Endodermal cell (in vitro differentiated cells): ENCODE results near the gene PIGW. TPM values are rescaled to one million over a fixed set of nuclear protein-coding genes. Genes with fewer than 3 reads are reported as not detected.

ENCODE experiments used
- DNase-seq: peaks from one replicate; pipeline ENCODE4 v3.0.0-alpha.2; 2017
- H3K27ac ChIP-seq: 2 replicates; pipeline ENCODE4 v1.5.1; 2013; ENCODE audit warnings: mild to moderate bottlenecking, low read depth, low read length, moderate library complexity
- H3K27me3 ChIP-seq: 2 replicates; pipeline ENCODE4 v1.6.1; 2013; ENCODE audit warnings: mild to moderate bottlenecking, low read length, moderate library complexity; ENCODE audit not compliant: insufficient read depth, control insufficient read depth, poor library complexity, severe bottlenecking
- H3K36me3 ChIP-seq: 2 replicates; pipeline ENCODE4 v1.7.0; 2013; ENCODE audit warnings: mild to moderate bottlenecking, low read length, moderate library complexity; ENCODE audit not compliant: control insufficient read depth, insufficient read depth
- H3K4me1 ChIP-seq: one replicate; pipeline ENCODE4 v1.7.0; 2013; ENCODE audit warnings: low read length; ENCODE audit not compliant: control insufficient read depth, insufficient read depth
- H3K4me3 ChIP-seq: 2 replicates; pipeline ENCODE4 v1.5.1; 2013; ENCODE audit warnings: mild to moderate bottlenecking, low read length, moderate library complexity
- H3K9ac ChIP-seq: 2 replicates; pipeline ENCODE4 v1.6.1; 2013; ENCODE audit warnings: mild to moderate bottlenecking, low read length, moderate library complexity; ENCODE audit not compliant: poor library complexity, severe bottlenecking; ENCODE audit errors: extremely low read depth
- H3K9me3 ChIP-seq: 2 replicates; pipeline ENCODE4 v1.6.1; 2013; ENCODE audit warnings: mild to moderate bottlenecking, low read length, moderate library complexity; ENCODE audit not compliant: control insufficient read depth
- H3K27ac Mint-ChIP-seq: 2 replicates; pipeline ENCODE4 v1.8.0; 2020; ENCODE audit warnings: mixed read lengths
- H3K27me3 Mint-ChIP-seq: 2 replicates; pipeline ENCODE4 v1.8.0; 2021; ENCODE audit warnings: mild to moderate bottlenecking, mixed read lengths; ENCODE audit not compliant: insufficient read depth
- H3K36me3 Mint-ChIP-seq: 2 replicates; pipeline ENCODE4 v1.8.0; 2020; ENCODE audit warnings: low read depth, mixed read lengths
- H3K4me1 Mint-ChIP-seq: 2 replicates; pipeline ENCODE4 v1.8.0; 2020; ENCODE audit warnings: mixed read lengths
- H3K4me3 Mint-ChIP-seq: 2 replicates; pipeline ENCODE4 v1.8.0; 2020; ENCODE audit warnings: mild to moderate bottlenecking, moderate library complexity, mixed read lengths
- H3K9me3 Mint-ChIP-seq: 2 replicates; pipeline ENCODE4 v1.8.0; 2020; ENCODE audit warnings: mild to moderate bottlenecking, mixed read lengths
- WGBS, 2 experiments: methylation state at CpG; one replicate each; pipeline versions ENCODE4 v1.1.5 to v1.1.7; 2013; ENCODE audit warnings: missing lambda C conversion rate in 2 of 2, mixed read lengths in 1 of 2; ENCODE audit not compliant: insufficient coverage in 1 of 2, insufficient read length in 1 of 2; 5-methylcytosine and 5-hydroxymethylcytosine counted together
- total RNA-seq, 2 donors: library from RNA; stranded (reverse); fragmentation: NEBNext Ultra II Directional in 1 of 2; extraction: Animal tissue kit (Norgen Biotek cat#: 25700) in 1 of 2; gene quantifications; 2 replicates in 1 of 2; 3 replicates in 1 of 2; pipeline ENCODE4 v1.2.1, GENCODE V29; 2021
- TF ChIP-seq, protein P1 (sequence below): fragments of 200-600 bp; sonication (generic); conservative IDR thresholded peaks from 2 replicates; pipeline ENCODE4 v1.5.0; 2021; ENCODE audit warnings: antibody characterized with exemption, mild to moderate bottlenecking

Gene PIGW
- total RNA-seq, 2 donors from 2014 or later: 10.8 to 16.6 TPM

DNA sequence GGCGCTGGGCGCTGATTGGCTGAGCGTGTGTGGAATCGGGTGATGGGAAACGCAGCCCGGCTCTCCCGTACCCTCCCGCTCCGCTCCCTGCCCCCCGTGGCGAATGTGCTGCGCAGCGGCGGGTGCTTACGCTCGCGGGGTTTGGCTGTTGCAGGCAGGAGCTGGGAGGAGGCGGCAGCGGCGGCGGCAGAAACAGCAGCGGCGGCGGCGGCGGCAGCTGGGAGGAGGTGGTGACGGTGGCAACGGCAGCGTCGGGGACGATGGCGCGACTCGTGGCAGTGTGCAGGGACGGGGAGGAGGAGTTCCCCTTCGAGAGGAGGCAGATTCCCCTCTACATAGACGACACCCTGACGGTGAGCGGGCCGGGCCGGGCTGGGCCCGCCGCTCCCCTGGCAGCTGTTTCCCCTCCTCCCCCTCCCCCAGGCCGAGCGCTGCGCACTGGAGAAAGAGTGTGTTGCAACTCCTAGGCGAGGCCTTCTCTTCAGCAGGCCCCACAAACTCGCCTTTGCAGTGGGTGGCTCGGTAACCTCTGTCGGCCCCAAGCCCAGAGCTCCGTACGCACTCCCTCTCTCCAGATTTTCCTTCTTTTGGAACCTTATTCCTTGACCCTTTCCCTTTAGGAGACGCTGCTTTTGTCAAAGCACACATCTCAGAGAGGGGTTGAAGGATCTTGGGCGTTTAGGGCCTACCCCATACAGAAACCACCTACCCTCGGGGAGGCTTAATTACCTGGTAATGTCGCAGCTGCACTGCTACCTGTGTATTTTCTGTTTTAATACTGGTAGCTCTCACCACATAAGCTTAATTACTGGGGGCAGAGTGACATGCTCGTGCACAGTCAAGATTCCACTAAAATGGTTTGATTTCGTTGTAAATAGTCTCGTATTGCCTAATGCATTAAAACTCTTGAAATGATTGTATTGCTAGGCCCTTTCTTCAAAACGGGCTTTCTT is 11.0 kb downstream of the PIGW start:
- Mint-ChIP-seq H3K4me3 (peak overlapping the region; percentile 93), H3K36me3 (peaks cover 12% of the 10 kb centered on the region), H3K27ac (peak overlapping the region; percentile 95), H3K9me3 (no peaks in the 10 kb centered on the region), H3K4me1 (peaks cover 22% of the 10 kb centered on the region), H3K27me3 (no peaks in the 10 kb centered on the region)
- H3K4me1 ChIP-seq: no peaks in the 10 kb centered on the region
- peak overlapping the region; percentile 99 for H3K4me3 ChIP-seq
- TF ChIP-seq, protein P1, sequence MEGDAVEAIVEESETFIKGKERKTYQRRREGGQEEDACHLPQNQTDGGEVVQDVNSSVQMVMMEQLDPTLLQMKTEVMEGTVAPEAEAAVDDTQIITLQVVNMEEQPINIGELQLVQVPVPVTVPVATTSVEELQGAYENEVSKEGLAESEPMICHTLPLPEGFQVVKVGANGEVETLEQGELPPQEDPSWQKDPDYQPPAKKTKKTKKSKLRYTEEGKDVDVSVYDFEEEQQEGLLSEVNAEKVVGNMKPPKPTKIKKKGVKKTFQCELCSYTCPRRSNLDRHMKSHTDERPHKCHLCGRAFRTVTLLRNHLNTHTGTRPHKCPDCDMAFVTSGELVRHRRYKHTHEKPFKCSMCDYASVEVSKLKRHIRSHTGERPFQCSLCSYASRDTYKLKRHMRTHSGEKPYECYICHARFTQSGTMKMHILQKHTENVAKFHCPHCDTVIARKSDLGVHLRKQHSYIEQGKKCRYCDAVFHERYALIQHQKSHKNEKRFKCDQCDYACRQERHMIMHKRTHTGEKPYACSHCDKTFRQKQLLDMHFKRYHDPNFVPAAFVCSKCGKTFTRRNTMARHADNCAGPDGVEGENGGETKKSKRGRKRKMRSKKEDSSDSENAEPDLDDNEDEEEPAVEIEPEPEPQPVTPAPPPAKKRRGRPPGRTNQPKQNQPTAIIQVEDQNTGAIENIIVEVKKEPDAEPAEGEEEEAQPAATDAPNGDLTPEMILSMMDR: no peak
- H3K27me3 ChIP-seq: no peaks in the 10 kb centered on the region
- DNase-seq: peak; percentile 100
- H3K36me3 ChIP-seq: peaks cover 34% of the 10 kb centered on the region
- H3K9ac ChIP-seq: peak overlapping the region; percentile 92
- no peaks in the 10 kb centered on the region for H3K9me3 ChIP-seq
- H3K27ac ChIP-seq: peak overlapping the region; percentile 94
- 1% methylated on average over 17 to 60 of the region's 60 CpGs for WGBS, 2 experiments

GRCh38 chr17:36546418-36547093 is 11.8 kb downstream of the PIGW start:
- no peaks in the 10 kb centered on the region for H3K9me3 Mint-ChIP-seq
- peak overlapping the region; percentile 94 for H3K27ac ChIP-seq
- no peaks in the 10 kb centered on the region for H3K27me3 ChIP-seq
- H3K36me3 ChIP-seq: peaks cover 37% of the 10 kb centered on the region
- peak overlapping the region; percentile 93 for H3K4me3 Mint-ChIP-seq
- H3K27me3 Mint-ChIP-seq: no peaks in the 10 kb centered on the region
- 37 to 40% methylated on average over 7 of the region's 7 CpGs for WGBS, 2 experiments
- DNase-seq: no peak
- H3K4me3 ChIP-seq: peak overlapping the region; percentile 99
- H3K36me3 Mint-ChIP-seq: peaks cover 12% of the 10 kb centered on the region
- H3K9me3 ChIP-seq: no peaks in the 10 kb centered on the region
- TF ChIP-seq, protein P1: no peak
- H3K4me1 ChIP-seq: no peaks in the 10 kb centered on the region
- H3K27ac Mint-ChIP-seq: peak overlapping the region; percentile 95
- H3K4me1 Mint-ChIP-seq: peaks cover 22% of the 10 kb centered on the region
- H3K9ac ChIP-seq: peak overlapping the region; percentile 92

DNA sequence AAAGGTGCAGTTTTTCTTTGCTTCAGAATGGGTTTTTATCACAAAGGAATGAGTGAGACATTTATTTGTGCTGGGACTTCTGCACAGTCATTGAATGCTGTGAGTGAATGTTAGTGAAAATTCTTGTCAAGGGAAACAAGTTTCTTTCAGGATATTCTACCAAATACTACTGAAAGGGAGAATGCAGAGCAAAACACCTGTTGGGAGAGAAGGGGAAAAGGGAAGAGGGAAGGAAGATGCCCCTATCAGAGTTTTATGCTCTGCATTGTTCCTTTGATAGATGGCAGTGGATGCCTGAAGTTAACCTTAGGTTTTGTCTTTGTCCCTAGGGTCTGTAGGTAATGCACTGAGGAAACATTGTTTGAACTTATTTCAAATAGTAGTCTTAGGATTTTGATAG is 13.0 kb downstream of the PIGW start:
- no peaks in the 10 kb centered on the region for H3K4me1 ChIP-seq

More for the DNA sequence above, 13.0 kb downstream of the PIGW start:
- Histone ChIP-seq H3K9ac (peak overlapping the region; percentile 92), H3K27me3 (no peaks in the 10 kb centered on the region), H3K27ac (no peak overlapping the region), H3K9me3 (no peaks in the 10 kb centered on the region), H3K4me3 (peak overlapping the region; percentile 99), H3K36me3 (peaks cover 37% of the 10 kb centered on the region)
- DNase-seq: no peak
- TF ChIP-seq, protein P1: no peak
- Mint-ChIP-seq H3K4me3 (peak overlapping the region; percentile 93), H3K9me3 (no peaks in the 10 kb centered on the region), H3K4me1 (peaks cover 22% of the 10 kb centered on the region), H3K36me3 (peaks cover 12% of the 10 kb centered on the region), H3K27ac (peak overlapping the region; percentile 48), H3K27me3 (no peaks in the 10 kb centered on the region)
